Bronchial epithelial cell (primary cell): ENCODE results near the gene TAS1R2. TPM values are rescaled to one million over a fixed set of nuclear protein-coding genes. Genes with fewer than 3 reads are reported as not detected.

Experiments
- DNase-seq: peaks from one replicate; pipeline ENCODE4 v3.0.0-alpha.2; 2010; ENCODE audit warnings: low read depth
- FAIRE-seq: peaks from 2 replicates; lab custom pipeline; 2011; peaks lifted over from hg19 to GRCh38; lab: Jason Lieb, UNC
- H3K27me3 ChIP-seq: 2 replicates; pipeline ENCODE4 v1.5.1; 2011; ENCODE audit warnings: low read length; ENCODE audit not compliant: control insufficient read depth, insufficient read depth
- H3K36me3 ChIP-seq: 2 replicates; pipeline ENCODE4 v1.5.1; 2011; ENCODE audit warnings: low read length; ENCODE audit not compliant: control insufficient read depth, insufficient read depth
- H3K4me3 ChIP-seq: 2 replicates; pipeline ENCODE4 v1.5.1; 2011; ENCODE audit warnings: mild to moderate bottlenecking, low read depth, low read length, control low read depth
- total RNA-seq: library from RNA; depleted of rRNA; stranded (reverse); fragments of >200 nt; gene quantifications from 2 replicates; pipeline ENCODE4 v1.2.1, GENCODE V29; 2014
- TF ChIP-seq, protein P1 (sequence below): IDR thresholded peaks from 2 replicates; pipeline ENCODE4 v1.5.1; 2011; ENCODE audit warnings: mild to moderate bottlenecking, moderate library complexity, low read length, control low read depth, inconsistent platforms; ENCODE audit not compliant: insufficient read depth, severe bottlenecking

Gene TAS1R2
- total RNA-seq, 1 donor from 2014 or later: not detected

DNA sequence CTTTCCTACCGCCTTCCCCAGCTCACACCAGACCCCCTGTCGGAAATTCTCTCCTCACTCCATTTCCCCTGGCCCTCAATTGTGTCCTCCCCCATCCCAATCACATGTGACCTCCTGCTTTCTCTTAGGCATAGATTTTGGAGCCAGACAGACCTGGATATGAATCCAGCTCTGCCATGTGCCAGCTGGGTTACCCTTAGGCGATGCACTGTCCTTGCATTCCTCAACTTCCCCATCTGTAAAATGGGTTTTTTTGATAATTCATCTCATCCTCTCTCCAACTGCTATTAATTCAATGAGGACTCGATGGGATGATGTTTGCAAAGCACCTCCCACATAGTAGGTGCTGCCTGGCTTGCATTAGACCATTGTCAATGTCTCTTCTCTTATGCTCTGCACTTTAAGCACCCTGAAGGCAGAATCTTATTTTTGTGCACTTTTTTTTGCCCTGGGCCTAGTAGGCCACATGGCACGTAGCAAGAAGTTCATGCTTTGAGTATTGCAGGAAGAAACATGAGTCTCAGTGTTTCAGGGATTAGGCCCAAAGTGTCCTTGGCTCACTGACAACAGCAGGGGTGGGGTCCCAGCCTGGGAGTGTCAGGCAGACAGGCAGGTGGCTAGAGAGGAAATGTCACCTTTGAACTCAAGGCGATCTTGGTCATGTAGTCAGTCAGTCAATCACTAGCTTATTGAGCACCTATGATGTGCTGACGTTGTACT is 47.6 kb downstream of the TAS1R2 start:
- Histone ChIP-seq H3K4me3 (no peak overlapping the region), H3K27me3 (peaks cover 4% of the 10 kb centered on the region), H3K36me3 (no peaks in the 10 kb centered on the region)
- FAIRE-seq (peak; percentile 18), DNase-seq (no peak)
- TF ChIP-seq, protein P1, sequence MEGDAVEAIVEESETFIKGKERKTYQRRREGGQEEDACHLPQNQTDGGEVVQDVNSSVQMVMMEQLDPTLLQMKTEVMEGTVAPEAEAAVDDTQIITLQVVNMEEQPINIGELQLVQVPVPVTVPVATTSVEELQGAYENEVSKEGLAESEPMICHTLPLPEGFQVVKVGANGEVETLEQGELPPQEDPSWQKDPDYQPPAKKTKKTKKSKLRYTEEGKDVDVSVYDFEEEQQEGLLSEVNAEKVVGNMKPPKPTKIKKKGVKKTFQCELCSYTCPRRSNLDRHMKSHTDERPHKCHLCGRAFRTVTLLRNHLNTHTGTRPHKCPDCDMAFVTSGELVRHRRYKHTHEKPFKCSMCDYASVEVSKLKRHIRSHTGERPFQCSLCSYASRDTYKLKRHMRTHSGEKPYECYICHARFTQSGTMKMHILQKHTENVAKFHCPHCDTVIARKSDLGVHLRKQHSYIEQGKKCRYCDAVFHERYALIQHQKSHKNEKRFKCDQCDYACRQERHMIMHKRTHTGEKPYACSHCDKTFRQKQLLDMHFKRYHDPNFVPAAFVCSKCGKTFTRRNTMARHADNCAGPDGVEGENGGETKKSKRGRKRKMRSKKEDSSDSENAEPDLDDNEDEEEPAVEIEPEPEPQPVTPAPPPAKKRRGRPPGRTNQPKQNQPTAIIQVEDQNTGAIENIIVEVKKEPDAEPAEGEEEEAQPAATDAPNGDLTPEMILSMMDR: no peak

DNA sequence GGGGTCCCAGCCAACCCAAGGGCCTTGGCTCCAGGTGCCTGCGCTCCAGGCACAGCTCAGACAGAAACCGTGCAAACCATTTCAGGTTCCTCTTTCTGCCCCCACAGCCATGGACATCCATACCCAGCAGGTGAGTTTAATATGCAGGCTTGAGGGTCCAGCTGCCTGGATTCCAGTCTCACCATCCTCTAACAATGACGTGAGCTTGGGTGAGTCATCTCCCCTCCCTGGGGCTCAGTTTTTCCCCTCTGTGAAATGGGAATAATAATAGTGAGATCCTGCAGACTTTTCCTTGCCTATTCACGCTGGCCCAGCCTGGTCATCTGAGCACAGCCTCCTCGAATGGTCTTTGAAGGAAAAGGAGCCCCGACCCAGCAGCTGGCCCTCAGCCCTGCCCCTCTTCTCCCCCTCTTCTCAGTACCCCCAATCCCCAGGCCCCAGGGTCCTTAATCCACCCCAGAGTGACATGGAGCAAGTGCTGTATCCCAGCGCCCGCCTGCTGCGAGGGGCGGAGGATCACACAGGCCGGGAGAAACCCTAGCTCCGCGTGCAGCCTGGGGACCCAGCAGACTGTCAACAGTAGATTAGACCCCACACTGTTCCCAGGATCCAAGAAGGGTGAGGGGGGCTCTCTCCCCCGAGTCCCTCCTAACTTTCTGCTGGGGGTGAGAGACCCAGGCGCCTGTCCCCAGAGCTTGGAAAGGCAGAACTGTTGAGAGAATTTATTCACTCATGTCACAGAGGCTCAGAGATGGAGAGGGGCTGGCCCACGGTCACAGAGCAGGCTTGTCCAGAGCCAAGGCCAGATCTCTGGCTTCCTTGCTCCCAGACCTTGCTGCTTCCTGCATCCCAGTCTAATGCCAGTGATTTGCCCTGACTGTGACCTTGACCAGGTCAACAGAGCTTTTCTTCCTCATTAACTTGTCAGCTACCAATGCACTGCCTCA is 49.2 kb downstream of the TAS1R2 start:
- DNase-seq (no peak), FAIRE-seq (no peak)
- TF ChIP-seq, protein P1: no peak
- no peak overlapping the region for H3K4me3 ChIP-seq
- no peaks in the 10 kb centered on the region for H3K36me3 ChIP-seq
- peaks cover 6% of the 10 kb centered on the region for H3K27me3 ChIP-seq

DNA sequence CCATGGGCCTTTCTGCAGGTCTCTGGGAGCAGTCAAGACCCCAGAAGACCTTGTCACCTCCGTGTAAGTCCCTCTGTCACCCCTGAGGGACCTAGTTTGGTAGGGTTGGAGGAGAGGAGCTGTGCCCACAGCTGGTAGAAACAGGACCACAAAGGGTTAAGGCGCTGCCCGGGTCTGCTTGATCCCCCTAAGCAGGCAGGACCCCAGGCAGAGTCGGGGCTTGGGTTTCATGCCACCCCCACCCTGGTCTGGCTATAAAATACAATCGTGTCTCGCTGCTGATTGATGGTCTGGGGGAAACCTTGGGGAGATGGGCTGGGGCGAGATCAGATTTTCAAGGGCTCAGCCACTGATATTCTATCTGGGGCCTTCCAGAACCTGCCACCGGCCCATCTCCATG is 50.9 kb downstream of the TAS1R2 start:
- TF ChIP-seq, protein P1: no peak
- FAIRE-seq: no peak
- DNase-seq: no peak
- no peaks in the 10 kb centered on the region for H3K36me3 ChIP-seq
- H3K4me3 ChIP-seq: no peak overlapping the region
- peaks cover 3% of the 10 kb centered on the region for H3K27me3 ChIP-seq

DNA sequence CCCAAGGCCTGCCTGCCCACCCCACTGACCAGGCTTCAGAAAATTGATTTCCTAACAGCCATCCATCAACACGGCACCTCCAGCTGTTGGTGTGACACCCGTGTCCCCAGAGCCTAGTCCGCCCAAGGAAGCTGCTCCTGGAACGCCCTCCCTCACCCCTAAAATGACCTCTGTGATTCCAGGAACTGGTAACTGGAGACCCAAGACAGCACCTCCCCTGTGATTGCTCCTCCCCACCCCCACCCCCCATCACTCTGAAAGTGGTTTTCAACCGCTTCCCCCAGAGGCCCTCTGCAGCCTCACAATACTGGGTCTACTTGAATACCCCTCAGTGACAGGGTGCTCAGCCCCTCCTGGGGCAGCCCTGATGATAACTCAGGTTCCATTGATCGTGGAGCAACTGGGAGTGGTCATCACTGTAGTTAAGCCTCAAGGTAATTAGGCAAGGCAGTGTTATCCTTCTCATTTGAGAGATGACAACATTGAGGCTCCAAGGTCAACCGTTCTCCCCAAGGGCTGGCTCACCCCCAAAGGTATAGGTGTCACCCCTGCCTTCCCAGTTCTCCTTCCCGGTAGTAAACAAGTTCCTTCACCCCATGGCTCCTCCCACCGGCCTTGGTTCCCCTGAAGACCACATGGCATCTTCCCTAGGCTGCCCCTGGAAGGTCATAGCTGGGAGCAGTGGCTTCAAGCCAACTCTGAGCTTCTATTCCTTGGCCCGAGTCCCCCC is 52.0 kb downstream of the TAS1R2 start:
- DNase-seq: no peak
- Histone ChIP-seq H3K36me3 (no peaks in the 10 kb centered on the region), H3K27me3 (peaks cover 3% of the 10 kb centered on the region), H3K4me3 (no peak overlapping the region)
- TF ChIP-seq, protein P1: no peak
- no peak for FAIRE-seq

DNA sequence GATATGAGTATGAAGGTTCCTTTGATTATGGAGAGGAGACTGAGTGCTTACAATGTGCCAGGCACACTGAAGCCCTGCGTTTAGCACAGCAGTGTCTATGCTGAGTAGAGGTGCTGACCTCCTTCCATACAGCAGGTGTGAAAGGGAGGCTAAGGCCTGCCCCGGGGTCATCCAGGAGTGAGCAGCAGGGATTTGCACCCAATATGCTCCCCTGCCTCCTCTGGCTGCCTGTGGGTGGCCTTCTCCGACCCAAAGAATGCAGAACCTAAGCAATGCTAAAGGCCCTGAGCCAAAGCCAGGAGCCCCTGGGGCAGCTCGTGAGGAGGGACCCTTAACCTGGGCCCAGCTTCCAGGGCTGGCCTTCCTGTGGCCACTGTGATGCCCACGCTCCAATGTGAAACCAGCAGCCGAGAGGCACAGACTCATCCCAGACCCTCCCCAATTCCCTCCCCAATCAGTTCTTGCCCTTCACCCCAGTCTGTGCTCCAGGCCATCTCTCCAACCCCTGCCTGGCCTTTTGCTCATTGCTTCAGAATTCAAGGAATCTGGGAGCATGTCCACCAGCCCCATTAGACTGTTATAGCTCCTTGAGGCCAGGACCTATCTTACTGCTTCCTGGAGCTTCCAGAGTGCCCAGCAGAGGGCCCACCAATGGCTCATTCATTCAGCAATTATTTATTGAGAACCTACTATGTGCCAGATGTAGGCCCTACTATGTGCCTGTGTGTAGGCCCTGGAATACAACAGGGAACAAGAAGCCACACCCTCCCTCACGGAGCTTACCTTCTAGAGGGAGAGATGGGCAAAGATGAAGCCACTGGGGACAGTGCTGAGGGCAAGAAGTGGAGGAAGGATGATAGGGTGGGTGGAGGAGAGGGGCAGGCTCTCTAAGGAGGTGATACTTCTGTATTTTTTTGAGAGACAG is 53.3 kb downstream of the TAS1R2 start:
- H3K4me3 ChIP-seq: no peak overlapping the region
- H3K27me3 ChIP-seq: peaks cover 3% of the 10 kb centered on the region
- FAIRE-seq (peak; percentile 18), DNase-seq (no peak)
- no peaks in the 10 kb centered on the region for H3K36me3 ChIP-seq
- TF ChIP-seq, protein P1: no peak
